ENCODE results near the gene MB.

Gene MB

GRCh38 chr22:35614404-35614803 lies 2.7 kb downstream of the MB start:
- no peak for DNase-seq

DNA sequence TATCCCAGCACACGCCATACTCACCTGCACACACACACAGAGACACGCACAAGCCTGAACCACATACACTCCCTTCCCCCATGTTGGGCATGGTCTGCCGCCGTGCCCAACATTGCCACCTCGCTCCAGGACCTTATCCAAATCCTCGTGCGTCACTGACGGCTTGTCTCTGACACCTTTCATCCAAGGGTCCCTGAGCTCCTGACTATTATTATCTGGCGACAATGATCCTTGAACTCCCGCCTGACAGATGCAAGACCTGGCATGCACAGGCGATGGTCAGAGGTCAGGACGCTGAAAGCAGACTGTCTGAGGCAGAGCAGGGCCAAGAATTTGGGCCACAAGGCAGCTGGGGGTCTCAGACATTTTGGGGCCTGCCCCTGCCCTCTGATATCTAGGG lies 4.2 kb downstream of the MB start:
- DNase-seq, result no peak

- no peak for DNase-seq
Measured at GRCh38 chr22:35611891-35612576, 5.1 kb downstream of the MB start.

DNA sequence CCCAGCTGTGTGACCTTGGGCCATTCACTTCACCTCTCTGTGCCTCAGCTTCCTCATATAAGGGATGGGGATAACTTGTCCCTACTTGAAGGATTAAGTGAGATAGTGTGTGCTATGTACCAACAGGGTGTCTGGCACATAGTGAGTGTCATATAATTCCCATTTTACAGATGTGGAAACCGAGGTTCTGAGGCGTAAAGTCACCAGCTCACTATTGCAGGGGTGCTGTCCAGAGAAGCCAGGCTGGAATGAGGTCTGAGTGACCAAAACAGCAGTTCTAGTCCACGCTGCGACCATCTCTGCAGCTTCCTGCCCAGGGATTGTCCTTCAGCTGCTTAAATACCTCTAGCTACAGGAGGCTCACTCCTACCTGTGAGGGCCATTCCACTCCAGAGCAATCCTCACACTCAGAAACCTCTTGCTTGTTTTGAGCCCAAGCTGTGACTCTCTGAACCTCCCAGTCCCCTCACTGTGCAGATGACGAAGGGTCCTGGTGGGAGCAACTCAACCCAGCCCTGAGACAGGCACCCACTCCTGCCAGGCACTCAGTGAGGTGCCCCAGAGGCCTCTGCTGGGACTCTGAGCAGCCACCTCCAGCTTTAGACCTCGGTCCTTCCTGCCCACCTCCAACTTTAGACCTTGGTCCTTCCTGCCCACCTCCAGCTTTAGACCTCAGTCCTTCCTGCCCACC lies 5.8 kb downstream of the MB start:
- DNase-seq, result no peak

GRCh38 chr22:35610741-35611140 lies 6.4 kb downstream of the MB start:
- DNase-seq, result no peak

- DNase-seq, result no peak
Measured at GRCh38 chr22:35609761-35610160, 7.4 kb downstream of the MB start.

DNA sequence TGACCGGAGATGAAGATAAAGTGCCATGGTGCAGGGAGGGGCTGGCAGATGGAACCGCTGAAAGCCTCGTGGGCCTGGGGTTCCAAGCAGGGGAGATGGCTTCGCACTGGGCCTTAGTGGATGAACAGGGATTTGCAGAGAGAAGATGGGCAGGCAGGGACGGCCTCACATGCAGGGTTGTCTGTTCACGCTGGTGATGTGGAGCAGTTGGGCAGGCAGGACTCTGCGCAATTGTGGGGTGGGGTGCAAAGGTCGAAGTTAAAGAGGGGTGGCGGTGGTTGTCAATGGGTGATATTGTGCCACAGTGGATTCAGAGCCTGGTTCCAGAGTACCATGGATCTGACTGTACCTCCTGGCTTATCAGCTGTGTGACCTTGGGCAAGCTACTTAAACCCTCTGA lies 7.9 kb downstream of the MB start:
- DNase-seq, result no peak

GRCh38 chr22:35608088-35608487 lies 9.0 kb downstream of the MB start:
- DNase-seq, result no peak

GRCh38 chr22:35606916-35607315 lies 10.2 kb downstream of the MB start:
- DNase-seq, result no peak

DNA sequence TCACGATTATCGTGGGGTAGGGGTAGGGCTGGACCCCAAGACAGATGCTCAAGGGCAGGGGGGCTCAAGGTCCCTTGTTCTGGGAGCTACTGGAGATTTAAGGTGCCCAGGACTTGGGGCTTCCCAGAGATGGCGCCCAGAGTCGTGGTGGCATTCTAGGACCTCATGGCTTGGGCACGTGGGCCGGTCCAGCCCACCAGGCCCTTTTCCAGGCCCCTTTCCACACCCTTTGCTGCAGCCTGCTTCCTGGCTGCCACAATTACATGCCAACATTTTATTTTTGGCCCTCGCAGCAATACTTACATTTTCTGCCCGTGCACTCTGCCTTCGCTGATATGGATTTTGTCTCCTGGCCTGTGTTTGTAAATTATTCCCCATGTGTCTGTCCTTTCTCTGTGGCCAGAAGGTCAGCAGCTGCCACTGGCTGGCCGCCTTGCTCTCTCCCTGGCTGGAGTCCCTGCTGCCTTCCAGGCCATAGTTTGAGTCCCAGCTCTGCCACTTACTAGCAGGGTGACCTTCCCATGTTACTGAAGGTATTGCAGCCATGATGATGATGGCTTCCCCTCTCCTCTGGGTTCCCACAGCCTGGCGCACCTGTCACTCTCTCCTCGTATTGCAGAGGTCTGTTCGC lies 11.2 kb downstream of the MB start:
- DNase-seq, result no peak

GRCh38 chr22:35605369-35605680 lies 11.8 kb downstream of the MB start:
- DNase-seq, result no peak

DNA sequence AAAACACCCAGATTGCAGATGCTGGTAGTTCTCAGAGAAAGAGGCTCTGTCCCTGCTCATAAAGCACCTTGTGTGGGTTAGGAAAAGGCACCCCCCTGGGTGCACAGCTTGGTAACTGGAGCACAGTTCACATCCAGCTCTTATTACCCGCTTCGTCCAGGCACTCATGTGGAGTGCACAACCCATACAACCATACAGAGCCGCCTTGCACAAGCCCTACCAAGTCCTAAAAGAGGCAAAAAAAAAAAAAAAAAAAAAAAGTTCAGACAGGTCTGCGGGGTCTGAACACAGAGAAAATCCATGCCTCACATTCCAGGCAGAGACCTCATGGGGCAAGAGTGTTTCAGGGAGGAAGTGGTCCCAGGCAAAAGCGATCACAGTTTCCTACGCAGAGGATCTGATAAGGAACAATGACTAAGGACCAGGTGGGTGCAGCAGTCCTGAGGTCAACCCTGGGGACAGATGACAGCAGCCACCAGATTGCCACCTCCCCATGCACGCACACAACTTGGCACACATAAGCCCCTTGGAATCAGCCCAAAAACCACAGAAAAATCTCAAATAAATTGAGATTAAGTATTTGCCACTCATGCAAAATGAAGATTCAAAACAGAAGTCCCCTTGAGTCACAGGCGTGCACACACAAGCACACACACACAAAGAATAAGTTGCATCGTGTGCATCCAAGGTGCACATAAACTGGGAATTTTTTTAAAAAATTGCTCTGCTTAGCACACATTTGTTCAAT lies 12.3 kb downstream of the MB start:
- no peak for DNase-seq

GRCh38 chr22:35601743-35602615 lies 15.2 kb downstream of the MB start:
- DNase-seq, result no peak

DNA sequence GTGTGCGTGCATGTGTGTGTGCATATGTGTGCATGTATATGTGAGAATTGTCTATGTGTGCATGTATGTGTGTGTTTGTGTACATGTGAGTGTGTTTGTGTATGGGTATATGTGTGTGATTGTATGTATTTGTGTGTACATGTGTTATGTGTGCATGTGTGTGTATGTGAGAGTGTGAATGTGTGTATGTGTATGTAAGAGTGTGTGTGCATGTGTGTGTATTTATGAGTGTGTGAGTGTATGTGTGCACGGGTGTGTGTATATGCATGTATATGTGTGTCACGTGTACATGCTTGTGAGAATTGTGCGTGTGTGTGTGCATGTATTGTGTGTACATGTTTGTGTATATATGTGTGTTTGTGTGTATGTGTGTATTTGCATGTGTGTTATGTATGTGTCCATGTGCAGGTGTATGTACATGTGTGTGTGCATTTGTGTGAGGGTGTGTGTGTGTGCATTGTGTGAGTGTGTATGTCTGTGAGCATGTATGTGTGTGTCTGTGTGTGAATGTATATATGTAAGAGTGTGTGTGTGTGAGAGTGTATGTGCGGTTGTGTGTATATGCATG lies 16.0 kb downstream of the MB start:
- no peak for DNase-seq

- no peak for DNase-seq
Measured at GRCh38 chr22:35600476-35600875, 16.7 kb downstream of the MB start.

DNA sequence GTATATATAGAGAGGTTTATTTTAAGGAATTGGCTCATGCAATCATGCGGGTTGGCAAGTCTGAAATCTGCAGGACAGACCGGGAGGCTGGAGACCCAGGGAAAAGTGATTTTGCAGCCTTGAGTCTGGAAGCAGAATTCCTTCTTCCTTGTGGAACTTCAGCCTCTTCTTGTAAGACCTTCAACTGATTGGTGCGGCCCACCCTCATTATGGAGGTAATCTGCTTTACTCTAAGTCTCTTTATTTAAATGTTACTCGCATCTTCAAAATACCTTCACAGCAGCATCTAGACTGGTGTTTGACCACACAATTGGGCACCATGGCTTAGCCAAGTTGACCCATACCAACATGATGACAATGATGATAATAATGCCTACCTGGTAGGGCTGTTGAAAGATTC lies 17.8 kb downstream of the MB start:
- no peak for DNase-seq

DNA sequence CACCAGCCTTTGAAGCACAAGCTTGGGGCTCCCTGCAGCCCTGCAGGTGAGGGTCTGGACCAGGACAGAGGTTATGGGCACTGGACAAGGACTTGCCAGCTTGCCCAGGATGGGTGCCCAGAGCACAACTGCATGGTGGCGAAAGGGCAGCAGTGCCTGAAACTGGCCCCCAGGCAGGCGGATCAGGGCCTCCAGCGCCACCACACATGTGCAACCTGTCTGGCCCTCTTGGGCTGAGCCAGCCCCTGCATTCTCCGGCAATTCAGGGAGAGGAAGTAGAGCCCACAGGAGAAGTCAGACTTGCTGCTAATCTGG lies 18.8 kb downstream of the MB start:
- DNase-seq, result no peak

DNA sequence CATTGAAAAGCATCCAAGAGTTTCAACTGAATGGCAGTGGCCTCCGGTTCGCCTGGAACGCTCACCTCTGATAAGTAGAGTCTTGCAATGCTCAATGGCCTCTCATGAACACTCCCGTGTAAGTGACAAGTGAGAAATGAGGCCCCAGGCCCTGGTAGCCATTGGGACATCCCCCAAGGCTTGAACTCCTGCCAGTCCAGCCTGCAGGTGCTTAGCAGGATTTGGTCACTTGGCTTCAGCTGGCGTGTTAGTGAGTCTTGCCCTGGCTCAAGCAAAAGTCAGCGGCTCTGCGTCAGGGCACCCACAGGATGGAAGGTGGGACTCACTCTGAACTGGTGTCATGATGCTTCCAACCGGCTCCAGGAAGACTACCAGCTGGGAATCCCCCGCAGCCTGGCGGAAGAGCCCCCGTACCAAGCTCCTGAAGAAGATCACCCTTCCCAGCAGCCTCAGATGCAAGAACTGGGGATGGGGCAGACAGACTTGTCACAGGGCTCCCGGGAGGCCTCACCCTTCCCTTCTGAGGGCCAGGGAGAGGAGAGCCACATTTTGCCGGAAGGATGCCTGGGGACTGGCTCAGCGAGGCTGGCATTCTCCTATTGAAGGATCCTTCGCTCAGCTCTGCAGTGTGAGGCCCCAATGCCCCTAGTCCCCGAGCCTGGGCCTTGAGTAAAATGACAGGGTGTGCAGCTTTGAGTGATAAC lies 19.3 kb downstream of the MB start:
- DNase-seq, result no peak

- no peak for DNase-seq
Measured at GRCh38 chr22:35596821-35597220, 20.3 kb downstream of the MB start.

- no peak for DNase-seq
Measured at GRCh38 chr22:35594686-35595085, 22.4 kb downstream of the MB start.

- DNase-seq, result no peak
Measured at GRCh38 chr22:35593891-35594470, 23.1 kb downstream of the MB start.

Measured in NCI-H526 (cell line).